Left renal pelvis (tissue), 4 donors: ENCODE data around the gene CAMKMT. TPM values are rescaled to one million over a fixed set of nuclear protein-coding genes. Genes with fewer than 3 reads are reported as not detected.
"Not testable (repeated sequence)": the region's sequence is repeated elsewhere in the genome, so short reads cannot be mapped to it uniquely, and the experiment has no call there.

Source experiments
- DNase-seq, 4 donors: peaks; one replicate each; pipeline ENCODE4 v3.0.0-alpha.2; 2013; ENCODE audit warnings: low read depth in 4 of 4, low spot score in 3 of 4
- polyA plus RNA-seq, 4 donors: library from polyadenylated mRNA; unstranded; fragments of 120-200 nt; gene quantifications; one replicate each; pipeline ENCODE4 v1.2.1, GENCODE V29; 2013; ENCODE audit not compliant: insufficient read length in 4 of 4

CAMKMT gene
- polyA plus RNA-seq, 4 donors: 6.3 to 15.5 (median 14.4) TPM

- no peak for DNase-seq
These were observed 218.1 kb downstream of the CAMKMT start for GRCh38 chr2:44579837-44580230.

- no peak for DNase-seq
These were observed 219.2 kb downstream of the CAMKMT start for GRCh38 chr2:44580875-44581515.

DNA sequence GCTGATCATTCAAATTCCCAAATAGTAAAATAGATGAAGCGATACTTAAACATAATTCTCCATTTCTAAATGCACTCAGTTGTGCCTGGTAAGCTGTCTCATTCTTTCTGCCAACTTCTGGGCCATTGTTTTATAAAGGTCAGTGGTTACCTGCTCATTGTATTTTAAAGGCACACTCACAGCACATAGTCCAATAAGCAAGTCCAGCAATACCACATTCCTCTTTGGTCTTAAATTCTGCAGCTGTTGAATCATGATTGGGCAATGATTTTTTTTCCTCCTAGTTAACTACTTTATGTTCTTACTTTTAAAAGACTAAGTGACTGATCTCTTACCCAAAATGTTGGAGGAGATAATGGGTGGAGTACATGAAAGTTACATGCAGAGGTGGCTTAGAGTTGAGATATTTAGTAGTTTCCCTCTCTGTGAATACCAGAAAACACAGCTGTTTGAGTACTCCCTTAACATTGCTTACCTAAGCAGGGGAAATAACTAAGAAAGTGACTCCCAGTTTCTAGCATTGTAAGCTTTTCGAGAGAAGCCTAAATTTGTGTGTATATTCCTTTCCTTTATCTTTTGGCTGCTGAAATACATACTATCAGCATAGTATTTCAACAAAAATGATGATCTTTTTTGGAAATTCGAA lies 220.7 kb downstream of the CAMKMT start:
- no peak for DNase-seq

- DNase-seq: not testable (repeated sequence)
These were observed 233.9 kb downstream of the CAMKMT start for GRCh38 chr2:44595615-44596014.

DNA sequence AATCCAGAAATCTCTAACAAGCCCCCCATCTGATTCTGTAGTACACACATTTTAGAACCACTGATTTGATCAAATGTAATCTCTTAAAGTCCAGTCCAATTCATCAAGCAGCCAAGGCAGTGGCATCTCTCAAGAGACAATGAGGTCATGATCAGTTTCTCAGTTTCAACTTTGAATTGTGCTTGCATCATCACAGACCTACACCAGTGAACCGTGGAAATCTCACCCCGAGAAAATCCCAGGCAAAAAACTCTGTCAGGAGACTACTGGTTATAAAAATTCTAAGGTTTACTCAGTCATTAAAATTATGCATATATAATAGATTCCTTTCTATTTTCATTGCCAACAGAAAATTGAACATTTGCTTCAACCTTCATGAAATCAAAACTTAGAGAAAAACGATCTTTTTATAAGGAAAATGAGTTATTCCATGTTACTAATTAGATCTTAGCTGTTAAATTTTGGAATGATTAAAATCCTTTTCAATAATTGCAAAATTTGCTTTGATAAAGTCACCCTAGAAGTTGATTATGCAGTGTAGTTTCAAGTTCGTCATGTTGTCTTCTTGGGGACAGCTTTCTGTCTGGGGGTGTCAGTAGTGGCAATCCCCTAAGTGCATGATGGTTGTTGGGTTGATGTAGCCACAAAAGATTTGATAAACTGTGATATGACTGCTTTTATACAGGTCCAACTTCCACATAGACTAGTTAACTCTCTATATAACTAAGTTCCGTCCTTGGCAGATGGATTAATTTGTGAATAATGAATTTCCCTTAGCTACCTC lies 235.0 kb downstream of the CAMKMT start:
- DNase-seq: no peak

DNA sequence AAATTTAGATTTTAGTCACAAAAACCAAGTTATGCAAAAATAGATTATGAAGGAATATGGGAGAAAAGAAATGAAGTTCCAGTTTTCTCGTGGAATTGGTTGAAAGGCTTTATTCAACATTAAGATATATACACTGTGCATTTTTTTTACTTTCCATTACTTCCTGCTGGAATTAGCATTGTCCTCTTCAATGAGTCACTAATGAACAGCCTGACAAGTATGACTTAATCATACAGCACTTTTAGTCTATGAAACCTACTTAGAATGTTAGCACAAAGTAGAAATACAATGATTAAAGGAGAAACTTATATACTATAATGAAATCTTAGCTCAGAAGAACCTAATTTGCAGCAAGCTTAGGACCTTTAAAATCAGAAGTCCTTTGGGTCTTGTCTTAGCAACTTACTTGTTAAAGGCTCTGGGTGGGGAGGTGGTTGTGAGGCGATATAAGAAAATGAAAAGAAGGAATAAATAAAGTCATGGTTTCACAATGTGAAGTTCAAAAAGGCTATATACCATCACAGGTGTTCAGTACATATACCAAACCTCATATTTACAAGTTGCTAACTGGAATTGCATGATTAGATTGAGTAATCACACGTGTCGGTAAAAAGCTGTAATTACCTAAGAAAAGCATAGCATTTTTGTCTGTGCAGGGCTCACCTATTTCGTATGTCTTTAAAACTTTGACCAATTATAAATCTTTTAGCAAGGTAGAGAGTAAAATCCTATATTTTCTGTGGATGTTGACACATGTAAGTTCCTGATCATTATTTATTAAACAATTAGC lies 236.8 kb downstream of the CAMKMT start:
- no peak for DNase-seq

DNA sequence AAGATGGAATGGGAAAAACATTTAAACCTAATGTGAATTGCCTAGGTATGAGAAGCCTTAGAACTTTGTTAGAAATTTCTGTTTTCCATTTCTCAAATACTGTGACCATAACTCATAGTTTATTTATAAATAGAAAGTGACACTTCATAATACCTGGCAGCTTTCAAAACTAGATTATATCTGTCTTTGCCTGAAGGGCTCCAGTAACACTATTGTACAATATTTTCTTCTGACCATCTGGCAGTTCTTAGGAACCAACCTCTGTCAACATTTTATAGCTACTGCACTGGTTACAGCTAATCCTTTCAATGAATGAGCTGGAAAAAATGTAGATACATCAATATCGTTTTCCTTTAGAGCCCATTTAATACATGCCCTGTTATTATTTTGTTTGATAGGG lies 237.4 kb downstream of the CAMKMT start:
- DNase-seq: no peak

GRCh38 chr2:44602446-44602845 lies 240.7 kb downstream of the CAMKMT start:
- no peak for DNase-seq

GRCh38 chr2:44605511-44605910 lies 243.8 kb downstream of the CAMKMT start:
- no peak for DNase-seq

GRCh38 chr2:44612276-44612675 lies 250.5 kb downstream of the CAMKMT start:
- no peak for DNase-seq

- no peak for DNase-seq
These were observed 253.2 kb downstream of the CAMKMT start for GRCh38 chr2:44614940-44615339.

- no peak for DNase-seq
These were observed 254.3 kb downstream of the CAMKMT start for GRCh38 chr2:44615950-44616518.

- no peak for DNase-seq
These were observed 255.0 kb downstream of the CAMKMT start for GRCh38 chr2:44616667-44617155.

DNA sequence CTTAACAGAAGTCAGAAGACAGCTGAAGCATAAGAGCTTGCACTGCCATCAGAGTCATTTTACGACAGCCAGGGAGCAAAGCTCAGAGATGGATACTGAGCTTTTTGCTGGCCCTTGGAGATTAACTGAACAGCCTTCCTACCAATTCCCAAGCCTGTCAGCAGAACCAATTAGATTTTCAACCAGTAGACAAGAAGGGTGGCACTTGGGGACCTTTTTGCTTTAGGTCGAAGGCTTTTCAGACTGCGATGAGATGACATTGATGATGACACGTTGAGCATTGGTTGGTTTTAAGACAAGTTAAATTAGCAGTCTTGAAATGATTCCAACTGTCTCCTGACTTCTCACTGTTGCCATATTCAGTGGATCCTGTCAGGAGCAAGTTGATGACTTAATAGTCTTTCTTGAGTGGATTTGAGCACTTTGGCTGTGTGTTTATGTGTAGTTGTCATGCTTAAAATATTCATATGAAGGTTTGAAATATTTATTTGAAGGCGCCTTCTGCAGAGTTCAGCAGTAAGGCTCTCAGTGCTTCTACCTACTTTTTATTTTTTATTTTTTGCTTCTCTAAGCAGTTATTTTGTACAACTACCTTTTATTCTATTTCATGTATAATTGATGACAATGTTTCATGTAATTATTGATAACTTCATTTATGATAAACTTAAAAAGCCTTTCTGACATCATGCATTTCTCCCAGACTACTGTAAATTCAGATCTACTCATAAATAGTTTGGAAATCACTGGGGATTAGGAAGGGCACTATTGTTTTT lies 256.7 kb downstream of the CAMKMT start:
- DNase-seq: no peak

DNA sequence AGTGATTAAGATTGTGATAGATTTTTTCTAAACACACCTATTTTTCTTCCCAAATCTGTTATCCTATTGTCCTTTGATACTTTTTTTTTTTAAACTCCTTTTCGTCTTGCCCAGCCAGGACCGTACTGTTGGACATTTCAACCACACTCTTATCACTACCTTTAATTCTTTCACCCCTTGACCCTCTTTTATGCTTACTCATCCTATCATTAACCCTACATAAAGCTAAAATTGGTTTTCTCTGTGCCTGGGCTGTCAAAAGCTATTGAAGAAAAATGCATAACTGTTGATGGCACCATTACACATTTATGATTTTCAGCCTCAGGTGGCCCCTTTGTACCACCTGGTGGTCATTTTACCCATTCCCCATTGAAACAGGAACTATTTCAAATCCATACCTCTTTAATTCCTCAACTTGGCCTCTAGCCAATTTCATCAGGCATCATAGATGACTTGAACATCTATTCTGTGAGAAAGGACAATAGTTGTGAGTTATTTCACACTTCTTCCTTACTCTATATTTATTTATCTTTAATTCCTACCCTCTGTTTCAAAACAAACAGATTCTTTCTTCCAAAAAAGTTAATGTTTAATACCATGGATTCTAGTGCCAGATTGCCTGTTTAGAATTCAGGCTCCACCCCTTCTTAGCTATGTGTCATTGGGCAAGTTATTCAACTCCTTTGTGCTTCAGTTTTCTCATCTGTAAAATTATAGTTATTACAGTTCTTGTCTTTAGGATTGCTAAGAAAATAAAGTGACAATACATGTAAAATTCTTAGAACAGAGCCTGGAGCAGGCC lies 258.6 kb downstream of the CAMKMT start:
- no peak for DNase-seq

- no peak for DNase-seq
These were observed 262.0 kb downstream of the CAMKMT start for GRCh38 chr2:44623622-44624351.

GRCh38 chr2:44628297-44628696 lies 266.6 kb downstream of the CAMKMT start:
- DNase-seq: no peak
